GM15510 (cell line): ENCODE results near the gene URB1.

Experiments
- POLR2A ChIP-seq: IDR thresholded peaks from 3 replicates; pipeline ENCODE4 v1.6.1; 2011; ENCODE audit warnings: borderline replicate concordance; ENCODE audit not compliant: insufficient read length; ENCODE audit errors: extremely low read depth

Gene URB1

GRCh38 chr21:32297449-32297848 lies 95.4 kb downstream of the URB1 start:
- TF ChIP-seq POLR2A: no peak

- no peak for TF ChIP-seq POLR2A
These were observed 107.3 kb downstream of the URB1 start for GRCh38 chr21:32285476-32285875.

GRCh38 chr21:32282992-32283391 lies 109.8 kb downstream of the URB1 start:
- TF ChIP-seq POLR2A: no peak

GRCh38 chr21:32281531-32281930 lies 111.3 kb downstream of the URB1 start:
- TF ChIP-seq POLR2A: no peak

GRCh38 chr21:32279377-32279680 lies 113.5 kb downstream of the URB1 start:
- TF ChIP-seq POLR2A: no peak

- peak; percentile 85 for TF ChIP-seq POLR2A
These were observed 114.1 kb downstream of the URB1 start, which contains the start of gene MIS18A for GRCh38 chr21:32278518-32279376. Gene MIS18A, minus strand, starts transcription at chr21:32279049. Its CDS starts 35 bp downstream, at chr21:32279014.

GRCh38 chr21:32278103-32278502 lies 114.7 kb downstream of the URB1 start:
- TF ChIP-seq POLR2A: no peak

- TF ChIP-seq POLR2A: no peak
These were observed 116.1 kb downstream of the URB1 start for GRCh38 chr21:32276671-32277070.

GRCh38 chr21:32270748-32271147 lies 122.1 kb downstream of the URB1 start:
- TF ChIP-seq POLR2A: no peak

- TF ChIP-seq POLR2A: no peak
These were observed 130.9 kb downstream of the URB1 start for GRCh38 chr21:32261929-32262328.
